Effector memory CD8-positive, alpha-beta T cell (primary cell): ENCODE measurements around the gene PIH1D1.
"Not testable (repeated sequence)": the region's sequence is repeated elsewhere in the genome, so short reads cannot be mapped to it uniquely, and the experiment has no call there.

ENCODE experiments used
- ATAC-seq: fragments of 150-1000 bp; cut with Tn5 transposase; replicated peaks from 2 replicates; pipeline ENCODE4 v1.10.0; 2021; ENCODE audit warnings: mild to moderate bottlenecking, moderate library complexity
- DNase-seq, 3 experiments: peaks; one replicate each; pipeline ENCODE4 v3.0.0; 2021
- H3K27ac Mint-ChIP-seq, 2 donors: one replicate each; pipeline ENCODE4 v1.8.0; 2022; ENCODE audit warnings: mild to moderate bottlenecking in 2 of 2, mixed read lengths in 2 of 2, moderate library complexity in 2 of 2
- H3K27me3 Mint-ChIP-seq, 2 donors: one replicate each; pipeline ENCODE4 v1.8.0; 2022; ENCODE audit warnings: mixed read lengths in 2 of 2
- H3K36me3 Mint-ChIP-seq: one replicate; pipeline ENCODE4 v1.8.0; 2022; ENCODE audit warnings: mild to moderate bottlenecking, moderate library complexity, mixed read lengths; ENCODE audit not compliant: insufficient read depth
- H3K4me1 Mint-ChIP-seq, 2 donors: one replicate each; pipeline ENCODE4 v1.8.0; 2022; ENCODE audit warnings: low read depth in 2 of 2, mixed read lengths in 2 of 2
- H3K4me3 Mint-ChIP-seq, 2 donors: one replicate each; pipeline ENCODE4 v1.8.0; 2022; ENCODE audit warnings: mild to moderate bottlenecking in 2 of 2, mixed read lengths in 2 of 2, moderate library complexity in 2 of 2
- H3K9me3 Mint-ChIP-seq, 2 donors: one replicate each; pipeline ENCODE4 v1.8.0; 2022; ENCODE audit warnings: mixed read lengths in 2 of 2

PIH1D1 gene

GRCh38 chr19:49459388-49459787 lies 7.8 kb upstream of the PIH1D1 start:
- H3K4me3 Mint-ChIP-seq = no peak overlapping the region
- H3K27me3 Mint-ChIP-seq = no peaks in the 10 kb centered on the region
- peaks cover 28% of the 10 kb centered on the region for H3K36me3 Mint-ChIP-seq
- peaks cover 9 to 14% of the 10 kb centered on the region in 2 donors for H3K4me1 Mint-ChIP-seq
- no peaks in the 10 kb centered on the region for H3K9me3 Mint-ChIP-seq
- DNase-seq (no peak), ATAC-seq (no peak)
- no peak overlapping the region for H3K27ac Mint-ChIP-seq

GRCh38 chr19:49458567-49458903 lies 6.9 kb upstream of the PIH1D1 start:
- DNase-seq = no peak
- ATAC-seq = peak; percentile 53
- H3K9me3 Mint-ChIP-seq = no peaks in the 10 kb centered on the region
- no peak overlapping the region for H3K4me3 Mint-ChIP-seq
- H3K36me3 Mint-ChIP-seq = peaks cover 35% of the 10 kb centered on the region
- H3K27me3 Mint-ChIP-seq = no peaks in the 10 kb centered on the region
- peak overlapping the region in 1 of 2 donors; percentile 88 for H3K27ac Mint-ChIP-seq
- H3K4me1 Mint-ChIP-seq = peaks cover 17 to 21% of the 10 kb centered on the region in 2 donors

- peaks cover 0 to 2% of the 10 kb centered on the region in 2 donors for H3K9me3 Mint-ChIP-seq
- ATAC-seq (no peak), DNase-seq (no peak)
- peaks cover 33 to 37% of the 10 kb centered on the region in 2 donors for H3K4me1 Mint-ChIP-seq
- peak overlapping the region; percentile 22 to 88 for H3K27ac Mint-ChIP-seq
- H3K4me3 Mint-ChIP-seq = peak overlapping the region in 1 of 2 donors; percentile 35
- no peaks in the 10 kb centered on the region for H3K27me3 Mint-ChIP-seq
- peaks cover 56% of the 10 kb centered on the region for H3K36me3 Mint-ChIP-seq
Observed at GRCh38 chr19:49456326-49456725, 4.7 kb upstream of the PIH1D1 start.

- H3K27me3 Mint-ChIP-seq = no peaks in the 10 kb centered on the region
- H3K36me3 Mint-ChIP-seq = peaks cover 54% of the 10 kb centered on the region
- ATAC-seq (no peak), DNase-seq (no peak)
- peak overlapping the region; percentile 22 to 88 for H3K27ac Mint-ChIP-seq
- peak overlapping the region in 1 of 2 donors; percentile 35 for H3K4me3 Mint-ChIP-seq
- H3K4me1 Mint-ChIP-seq = peaks cover 35 to 39% of the 10 kb centered on the region in 2 donors
- peaks cover 0 to 2% of the 10 kb centered on the region in 2 donors for H3K9me3 Mint-ChIP-seq
Observed at GRCh38 chr19:49455773-49456172, 4.2 kb upstream of the PIH1D1 start.

GRCh38 chr19:49453757-49454240 lies 2.2 kb upstream of the PIH1D1 start:
- ATAC-seq = no peak
- H3K27me3 Mint-ChIP-seq = no peaks in the 10 kb centered on the region
- peak overlapping the region; percentile 98 for H3K27ac Mint-ChIP-seq
- peak overlapping the region; percentile 85 to 100 for H3K4me3 Mint-ChIP-seq
- peaks cover 0 to 2% of the 10 kb centered on the region in 2 donors for H3K9me3 Mint-ChIP-seq
- DNase-seq = no peak
- peaks cover 43% of the 10 kb centered on the region for H3K36me3 Mint-ChIP-seq
- H3K4me1 Mint-ChIP-seq = peaks cover 47% of the 10 kb centered on the region in 2 donors

GRCh38 chr19:49453013-49453756 lies 1.6 kb upstream of the PIH1D1 start, which contains the start of gene ALDH16A1:
Gene ALDH16A1, plus strand, starts transcription at chr19:49453225. Its CDS starts 107 bp downstream, at chr19:49453332.
- peak; percentile 94 to 96 (median 96) for DNase-seq
- Mint-ChIP-seq H3K9me3 (peaks cover 0 to 2% of the 10 kb centered on the region in 2 donors), H3K36me3 (peaks cover 49% of the 10 kb centered on the region), H3K27me3 (no peaks in the 10 kb centered on the region), H3K27ac (peak within 1 kb of the TSS; percentile 98), H3K4me3 (peak within 1 kb of the TSS; percentile 99 to 100), H3K4me1 (peaks cover 49 to 54% of the 10 kb centered on the region in 2 donors)
- peak; percentile 81 for ATAC-seq

GRCh38 chr19:49450405-49450804 lies 1.2 kb downstream of the PIH1D1 start:
- ATAC-seq (no peak), DNase-seq (no peak)
- H3K36me3 Mint-ChIP-seq = peaks cover 51% of the 10 kb centered on the region
- peak overlapping the region; percentile 99 to 100 for H3K4me3 Mint-ChIP-seq
- peaks cover 0 to 2% of the 10 kb centered on the region in 2 donors for H3K9me3 Mint-ChIP-seq
- peaks cover 39 to 52% of the 10 kb centered on the region in 2 donors for H3K4me1 Mint-ChIP-seq
- no peaks in the 10 kb centered on the region for H3K27me3 Mint-ChIP-seq
- peak overlapping the region; percentile 92 to 98 for H3K27ac Mint-ChIP-seq

- Mint-ChIP-seq H3K4me1 (peaks cover 38 to 51% of the 10 kb centered on the region in 2 donors), H3K27ac (peak overlapping the region; percentile 15 to 41), H3K27me3 (no peaks in the 10 kb centered on the region), H3K4me3 (no peak overlapping the region), H3K36me3 (peaks cover 42% of the 10 kb centered on the region), H3K9me3 (peaks cover 0 to 2% of the 10 kb centered on the region in 2 donors)
- ATAC-seq (no peak), DNase-seq (no peak)
Observed at GRCh38 chr19:49448432-49448786, 3.2 kb downstream of the PIH1D1 start.

- DNase-seq (no peak), ATAC-seq (no peak)
- H3K4me3 Mint-ChIP-seq = no peak overlapping the region
- peak overlapping the region in 1 of 2 donors; percentile 15 for H3K27ac Mint-ChIP-seq
- no peaks in the 10 kb centered on the region for H3K9me3 Mint-ChIP-seq
- peaks cover 39% of the 10 kb centered on the region for H3K36me3 Mint-ChIP-seq
- peaks cover 0 to under 1% of the 10 kb centered on the region in 2 donors for H3K27me3 Mint-ChIP-seq
- peaks cover 32 to 50% of the 10 kb centered on the region in 2 donors for H3K4me1 Mint-ChIP-seq
Observed at GRCh38 chr19:49447485-49448431, 3.9 kb downstream of the PIH1D1 start.

- H3K27ac Mint-ChIP-seq = peak overlapping the region in 1 of 2 donors; percentile 38
- H3K4me1 Mint-ChIP-seq = peaks cover 33 to 50% of the 10 kb centered on the region in 2 donors
- no peak overlapping the region for H3K4me3 Mint-ChIP-seq
Observed at GRCh38 chr19:49445997-49446396, 5.6 kb downstream of the PIH1D1 start.

GRCh38 chr19:49444100-49444700 lies 7.4 kb downstream of the PIH1D1 start:
- H3K36me3 Mint-ChIP-seq = peaks cover 28% of the 10 kb centered on the region
- not testable (repeated sequence) for ATAC-seq, H3K9me3 Mint-ChIP-seq, DNase-seq
- peak overlapping the region; percentile 46 to 87 for H3K27ac Mint-ChIP-seq
- H3K27me3 Mint-ChIP-seq = peaks cover 33 to 36% of the 10 kb centered on the region in 2 donors
- H3K4me1 Mint-ChIP-seq = peaks cover 28 to 46% of the 10 kb centered on the region in 2 donors
- H3K4me3 Mint-ChIP-seq = peak overlapping the region; percentile 77 to 79

More at GRCh38 chr19:49445997-49446396, 5.6 kb downstream of the PIH1D1 start:
- Mint-ChIP-seq H3K27me3 (peaks cover 15 to 18% of the 10 kb centered on the region in 2 donors), H3K36me3 (peaks cover 26% of the 10 kb centered on the region), H3K9me3 (no peaks in the 10 kb centered on the region)
- no peak for ATAC-seq
- no peak for DNase-seq

GRCh38 chr19:49443366-49444099 lies 8.1 kb downstream of the PIH1D1 start:
- H3K27me3 Mint-ChIP-seq = peaks cover 39 to 43% of the 10 kb centered on the region in 2 donors
- peaks cover 26 to 40% of the 10 kb centered on the region in 2 donors for H3K4me1 Mint-ChIP-seq
- H3K36me3 Mint-ChIP-seq = peaks cover 22% of the 10 kb centered on the region
- H3K9me3 Mint-ChIP-seq = no peaks in the 10 kb centered on the region
- peak overlapping the region; percentile 46 to 87 for H3K27ac Mint-ChIP-seq
- peak; percentile 92 to 94 (median 93) for DNase-seq
- peak; percentile 90 for ATAC-seq
- H3K4me3 Mint-ChIP-seq = peak overlapping the region; percentile 77 to 79
